ENCODE data around the gene HS1BP3.

DNA sequence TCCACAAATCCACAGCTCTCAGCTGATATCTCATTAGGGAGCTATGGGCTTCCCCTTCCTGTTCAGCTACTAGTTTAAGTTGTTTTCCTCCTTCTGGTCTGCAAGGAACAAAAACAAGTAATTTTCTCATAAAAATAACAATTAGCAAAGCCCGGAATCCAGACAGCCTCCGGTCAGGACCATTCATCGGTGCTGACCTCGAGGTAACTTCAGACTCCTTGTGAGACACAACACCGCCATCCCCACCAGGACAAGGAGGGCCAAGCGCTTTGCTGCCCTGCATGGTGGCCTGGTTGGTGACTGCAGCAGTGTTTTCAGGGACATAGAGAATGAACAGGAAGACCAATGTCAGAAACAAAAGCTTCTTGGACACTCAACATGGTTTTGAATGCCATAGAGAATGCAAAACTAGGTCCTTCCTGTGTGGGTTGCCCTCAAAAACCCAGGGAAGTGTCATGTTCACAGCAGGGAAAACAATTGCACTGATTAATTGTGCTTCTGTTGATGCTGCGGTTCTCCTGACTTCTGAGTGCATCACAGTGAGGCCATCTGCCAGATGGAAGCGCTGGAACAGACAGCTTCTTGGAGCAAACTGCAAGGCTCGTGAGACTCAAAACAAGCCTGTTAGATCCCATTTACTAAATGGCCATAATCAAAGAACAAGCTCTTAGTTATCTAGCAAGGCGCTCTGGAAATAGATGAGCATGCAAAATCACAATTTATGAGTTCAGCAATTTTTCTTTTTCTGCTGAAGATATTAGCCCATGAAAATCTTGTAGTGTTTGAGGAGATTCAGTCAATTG is 77.1 kb downstream of the HS1BP3 start:
- no peak for TF ChIP-seq EZH2 (IDR thresholded peaks at IDR 0.05; ENCODE audit: low read length, unreplicated experiment)
- TF ChIP-seq, protein P1, sequence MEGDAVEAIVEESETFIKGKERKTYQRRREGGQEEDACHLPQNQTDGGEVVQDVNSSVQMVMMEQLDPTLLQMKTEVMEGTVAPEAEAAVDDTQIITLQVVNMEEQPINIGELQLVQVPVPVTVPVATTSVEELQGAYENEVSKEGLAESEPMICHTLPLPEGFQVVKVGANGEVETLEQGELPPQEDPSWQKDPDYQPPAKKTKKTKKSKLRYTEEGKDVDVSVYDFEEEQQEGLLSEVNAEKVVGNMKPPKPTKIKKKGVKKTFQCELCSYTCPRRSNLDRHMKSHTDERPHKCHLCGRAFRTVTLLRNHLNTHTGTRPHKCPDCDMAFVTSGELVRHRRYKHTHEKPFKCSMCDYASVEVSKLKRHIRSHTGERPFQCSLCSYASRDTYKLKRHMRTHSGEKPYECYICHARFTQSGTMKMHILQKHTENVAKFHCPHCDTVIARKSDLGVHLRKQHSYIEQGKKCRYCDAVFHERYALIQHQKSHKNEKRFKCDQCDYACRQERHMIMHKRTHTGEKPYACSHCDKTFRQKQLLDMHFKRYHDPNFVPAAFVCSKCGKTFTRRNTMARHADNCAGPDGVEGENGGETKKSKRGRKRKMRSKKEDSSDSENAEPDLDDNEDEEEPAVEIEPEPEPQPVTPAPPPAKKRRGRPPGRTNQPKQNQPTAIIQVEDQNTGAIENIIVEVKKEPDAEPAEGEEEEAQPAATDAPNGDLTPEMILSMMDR (conservative IDR thresholded peaks at IDR 0.05; ENCODE audit: low read depth, low read length), result no peak
- no peak for TF ChIP-seq EZH2phosphoT487 (IDR thresholded peaks at IDR 0.05; ENCODE audit: borderline replicate concordance, low read length)

All from PC-3 (cell line).